Motor neuron (in vitro differentiated cells): ENCODE data around the gene TMEM30B. TPM values are rescaled to one million over a fixed set of nuclear protein-coding genes. Genes with fewer than 3 reads are reported as not detected.
A peak's percentile ranks its signal among the peaks of the same experiment; 100 is the strongest.

Experiments
- ATAC-seq, 8 experiments: fragments of 200-7000 bp; cut with Tn5 transposase; replicated peaks in 6 of 8; 2 replicates each; pipeline ENCODE4 v1.8.0; 2021; ENCODE audit warnings: mild to moderate bottlenecking in 8 of 8, moderate library complexity in 8 of 8
- H3K27ac ChIP-seq, 2 donors: fragments of 250-450 bp; sonication (Bioruptor Pico); 2 replicates each; pipeline ENCODE4 v1.9.0; 2021; ENCODE audit warnings: antibody characterized with exemption in 2 of 2, mild to moderate bottlenecking in 2 of 2, moderate library complexity in 1 of 2
- H3K4me1 ChIP-seq, 2 donors: fragments of 250-450 bp; sonication (Bioruptor Pico); replicated peaks in 1 of 2; 2 replicates each; pipeline ENCODE4 v1.6.1; 2021; ENCODE audit warnings: antibody characterized with exemption in 2 of 2, mild to moderate bottlenecking in 2 of 2, moderate library complexity in 1 of 2
- H3K4me3 ChIP-seq, 5 donors: fragments of 250-450 bp; sonication (Bioruptor Pico); 2 replicates each; pipeline ENCODE4 v1.9.0; 2021; ENCODE audit warnings: antibody characterized with exemption in 5 of 5, mild to moderate bottlenecking in 5 of 5, moderate library complexity in 4 of 5
- WGBS, 10 experiments: fragments of 450-650 bp; shearing (Covaris generic); methylation state at CpG; one replicate each; pipeline ENCODE4 v1.0.0; 2022; 5-methylcytosine and 5-hydroxymethylcytosine counted together
- in situ Hi-C, 9 experiments: fragments of 400-800 bp; cut with MboI; loops; one replicate each; pipeline ENCODE4 v1.15.0; 2021; ENCODE audit warnings: low sequenced_read_pairs in 9 of 9, low pct_unique_long_range_greater_than_20kb in 2 of 9; ENCODE audit not compliant: unreplicated experiment in 9 of 9
- total RNA-seq, 8 experiments: library from RNA; unstranded; fragments of 300-600 nt; gene quantifications; 2 replicates each; pipeline versions ENCODE4 v1.2.3 to v1.2.4, GENCODE V29; 2022

Gene TMEM30B
- total RNA-seq, 8 experiments from 2014 or later: 0.04 to 0.42 (median 0.14) TPM

DNA sequence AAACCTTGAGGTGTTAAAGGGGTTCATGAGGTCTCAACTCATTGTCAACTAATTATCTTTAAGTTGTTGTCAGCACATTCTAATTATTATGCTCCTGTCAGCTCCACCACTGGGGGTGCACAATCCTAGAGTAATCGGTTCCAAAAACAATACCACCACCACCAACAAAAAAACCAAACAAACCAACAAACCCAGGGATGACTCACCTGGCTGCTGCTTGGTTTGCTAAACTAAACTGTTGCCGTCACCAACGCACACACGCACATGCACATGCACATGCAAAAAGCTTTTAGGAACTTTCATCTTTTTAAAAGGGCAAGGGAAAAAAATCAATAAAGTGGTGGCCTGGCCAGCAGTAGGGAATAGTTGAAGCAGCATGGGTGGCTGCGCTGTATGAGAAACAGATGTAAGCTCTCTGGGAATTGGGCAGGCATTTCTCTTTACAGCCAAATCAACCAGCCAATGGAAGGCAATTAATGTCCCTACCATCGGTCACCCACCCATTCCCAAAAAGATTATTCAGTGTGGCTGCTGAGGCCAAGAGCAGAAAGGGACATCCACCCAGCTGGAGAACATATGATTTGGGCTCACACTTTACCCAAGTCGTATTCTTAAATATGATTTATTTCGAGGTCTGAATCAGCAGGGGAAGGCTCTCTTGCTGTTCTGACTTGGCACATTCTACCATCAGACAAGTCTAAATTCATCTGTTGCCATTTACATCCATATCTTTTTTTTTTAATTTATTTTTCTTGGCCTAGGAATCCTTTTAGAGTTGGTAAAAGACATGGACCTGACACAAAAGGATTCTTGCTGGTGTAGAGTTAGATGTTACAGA lies 20.0 kb downstream of the TMEM30B start:
- H3K27ac ChIP-seq: no peak overlapping the region
- H3K4me3 ChIP-seq: no peak overlapping the region
- H3K4me1 ChIP-seq: no peaks in the 10 kb centered on the region
- in situ Hi-C loops: loop anchor here in 5 of 9 experiments (25.0 kb wide), 1 partner anchor 624 kb away; the partner anchor contains the start of gene SIX1 (in 5 of the 5)
- ATAC-seq: peak in 3 of 8 experiments; percentile 33 to 71 (median 56)
- 0 to 89% (median 57%) methylated on average over 2 to 8 of the region's 8 CpGs; no CpG with 5 or more reads in 1 of the 10 experiments for WGBS, 10 experiments

DNA sequence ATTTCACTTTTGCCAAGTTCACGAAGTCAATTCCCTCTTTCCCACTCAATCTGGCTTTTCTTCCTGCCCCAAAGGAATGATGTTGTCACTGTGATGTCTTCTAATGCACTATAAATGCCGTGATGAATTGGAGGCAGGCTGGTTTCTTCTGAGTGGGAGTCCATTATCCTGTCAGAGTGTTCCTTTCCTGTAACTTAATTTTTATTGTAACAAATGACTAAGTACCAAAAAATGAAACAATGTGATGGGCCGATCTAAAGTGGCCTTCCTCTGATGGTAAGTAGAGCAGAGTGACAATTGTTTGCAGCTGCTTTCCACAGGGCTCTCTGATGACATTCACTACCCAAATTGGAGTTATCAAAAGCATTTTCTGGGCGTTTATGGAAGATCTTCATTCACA lies 22.2 kb downstream of the TMEM30B start:
- no peaks in the 10 kb centered on the region for H3K4me1 ChIP-seq
- H3K4me3 ChIP-seq: no peak overlapping the region
- peak in 3 of 8 experiments; percentile 4 to 29 (median 19) for ATAC-seq
- in situ Hi-C loops: loop anchor here in 8 of 9 experiments (10.0 to 25.0 kb wide), 3 partner anchors 622 to 634 kb away; partner anchors contain the start of gene SIX1 (in 5 of the 8)
- 4 to 85% (median 49%) methylated on average over 1 to 4 of the region's 4 CpGs for WGBS, 10 experiments
- no peak overlapping the region for H3K27ac ChIP-seq

- in situ Hi-C loops: loop anchor here in 8 of 9 experiments (10.0 to 25.0 kb wide), 3 partner anchors 620 to 633 kb away; partner anchors contain the start of gene SIX1 (in 5 of the 8)
Measured at GRCh38 chr14:61257469-61258057, 23.6 kb downstream of the TMEM30B start.

DNA sequence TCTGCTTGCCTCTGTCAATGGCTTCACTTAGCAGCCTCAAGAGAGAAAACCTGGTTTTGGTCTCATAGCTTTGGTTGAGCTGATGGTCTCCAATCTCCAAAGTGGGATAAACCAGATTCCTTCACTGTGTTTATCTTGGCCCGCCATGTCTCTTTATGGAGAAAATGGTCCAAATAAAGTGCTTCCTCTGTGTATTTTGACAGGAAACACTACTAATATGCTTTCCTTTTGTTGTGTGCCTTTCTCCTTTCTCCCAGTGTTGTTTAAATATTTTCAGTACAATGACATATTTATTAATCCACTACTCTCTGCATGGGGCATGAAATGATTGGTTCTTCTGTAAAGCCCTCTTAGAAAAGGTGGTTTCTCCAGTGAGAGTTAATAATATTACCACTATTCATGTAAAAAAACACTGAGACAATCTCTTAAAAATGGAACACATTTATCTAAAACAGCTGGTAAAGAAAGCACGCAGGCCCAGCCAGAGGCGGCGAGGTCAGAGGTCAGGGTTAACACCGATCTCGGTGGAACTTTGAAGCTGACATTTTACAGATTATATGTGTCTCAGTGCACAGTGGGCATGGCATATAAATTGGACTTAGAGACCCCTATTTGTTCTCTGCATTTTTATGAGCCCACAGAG lies 24.2 kb downstream of the TMEM30B start:
- 0 to 100% (median 80%) methylated on average over 1 to 6 of the region's 6 CpGs; no CpG with 5 or more reads in 1 of the 10 experiments for WGBS, 10 experiments
- ATAC-seq: no peak
- H3K4me1 ChIP-seq: peaks cover 0 to 2% of the 10 kb centered on the region in 2 donors
- no peak overlapping the region for H3K27ac ChIP-seq
- H3K4me3 ChIP-seq: no peak overlapping the region
- in situ Hi-C loops: loop anchor here in 8 of 9 experiments (10.0 to 25.0 kb wide), 3 partner anchors 620 to 632 kb away; partner anchors contain the start of gene SIX1 (in 5 of the 8)

More at GRCh38 chr14:61257469-61258057, 23.6 kb downstream of the TMEM30B start:
- H3K27ac ChIP-seq: no peak overlapping the region
- ATAC-seq: no peak
- peaks cover 0 to 1% of the 10 kb centered on the region in 2 donors for H3K4me1 ChIP-seq
- WGBS, 10 experiments: 54 to 89% (median 75%) methylated on average over 2 to 5 of the region's 5 CpGs; no CpG with 5 or more reads in 1 of the 10 experiments
- H3K4me3 ChIP-seq: no peak overlapping the region

- Histone ChIP-seq H3K4me3 (no peak overlapping the region), H3K27ac (no peak overlapping the region), H3K4me1 (peaks cover 0 to 2% of the 10 kb centered on the region in 2 donors)
- in situ Hi-C loops: loop anchor here in 8 of 9 experiments (10.0 to 25.0 kb wide), 3 partner anchors 619 to 631 kb away; partner anchors contain the start of gene SIX1 (in 5 of the 8)
- ATAC-seq: peak in 1 of 8 experiments; percentile 13
- WGBS, 10 experiments: 32 to 88% (median 79%) methylated on average over 2 to 5 of the region's 5 CpGs
Measured at GRCh38 chr14:61255968-61256367, 25.2 kb downstream of the TMEM30B start.

DNA sequence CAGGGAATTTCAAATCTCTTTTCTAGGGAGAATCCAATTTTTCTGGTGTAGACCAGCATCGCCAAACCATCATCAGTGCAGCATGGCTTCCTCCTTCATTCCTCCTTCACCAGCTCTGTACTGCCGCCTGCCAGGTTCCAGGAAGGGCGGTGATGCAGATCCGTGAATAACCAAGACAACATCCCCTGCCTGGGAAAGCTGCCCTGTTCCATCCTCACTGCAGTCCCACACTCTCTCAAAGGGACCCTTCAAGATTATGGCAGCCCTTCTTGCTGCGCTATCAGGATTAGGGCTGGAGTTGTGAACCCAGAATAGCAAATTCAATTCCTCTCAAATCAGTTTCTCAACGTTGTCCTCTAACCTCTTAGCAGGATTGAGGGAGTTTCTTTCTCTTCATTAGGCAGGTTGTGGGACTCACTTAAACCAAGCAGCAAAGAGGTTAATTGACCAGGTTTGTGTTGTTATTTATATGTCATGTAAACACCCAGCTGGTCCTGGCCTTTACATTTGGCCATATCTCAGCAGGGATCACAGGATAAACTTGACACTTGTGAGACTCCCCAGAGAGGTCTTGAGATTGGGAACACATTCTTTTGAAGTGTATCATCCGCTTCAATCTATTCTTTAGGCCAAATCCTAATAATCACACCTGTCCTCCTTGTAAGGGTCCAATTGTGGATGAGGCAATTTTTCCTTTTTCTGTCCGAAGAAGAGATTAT lies 26.2 kb downstream of the TMEM30B start:
- H3K4me3 ChIP-seq: no peak overlapping the region
- ATAC-seq: no peak
- H3K4me1 ChIP-seq: peaks cover 0 to 2% of the 10 kb centered on the region in 2 donors
- H3K27ac ChIP-seq: no peak overlapping the region
- in situ Hi-C loops: loop anchor here in 8 of 9 experiments (10.0 to 25.0 kb wide), 3 partner anchors 618 to 630 kb away; partner anchors contain the start of gene SIX1 (in 5 of the 8)
- WGBS, 10 experiments: 36 to 100% (median 63%) methylated on average over 1 to 7 of the region's 8 CpGs

GRCh38 chr14:61253064-61253738 lies 27.9 kb downstream of the TMEM30B start:
- WGBS, 10 experiments: 36 to 100% (median 50%) methylated on average over 1 to 4 of the region's 4 CpGs
- peak in 3 of 8 experiments; percentile 15 to 27 (median 15) for ATAC-seq
- H3K4me1 ChIP-seq: peaks cover 0 to 2% of the 10 kb centered on the region in 2 donors
- in situ Hi-C loops: loop anchor here in 8 of 9 experiments (10.0 to 25.0 kb wide), 3 partner anchors 616 to 628 kb away; partner anchors contain the start of gene SIX1 (in 5 of the 8)
- no peak overlapping the region for H3K27ac ChIP-seq
- no peak overlapping the region for H3K4me3 ChIP-seq

DNA sequence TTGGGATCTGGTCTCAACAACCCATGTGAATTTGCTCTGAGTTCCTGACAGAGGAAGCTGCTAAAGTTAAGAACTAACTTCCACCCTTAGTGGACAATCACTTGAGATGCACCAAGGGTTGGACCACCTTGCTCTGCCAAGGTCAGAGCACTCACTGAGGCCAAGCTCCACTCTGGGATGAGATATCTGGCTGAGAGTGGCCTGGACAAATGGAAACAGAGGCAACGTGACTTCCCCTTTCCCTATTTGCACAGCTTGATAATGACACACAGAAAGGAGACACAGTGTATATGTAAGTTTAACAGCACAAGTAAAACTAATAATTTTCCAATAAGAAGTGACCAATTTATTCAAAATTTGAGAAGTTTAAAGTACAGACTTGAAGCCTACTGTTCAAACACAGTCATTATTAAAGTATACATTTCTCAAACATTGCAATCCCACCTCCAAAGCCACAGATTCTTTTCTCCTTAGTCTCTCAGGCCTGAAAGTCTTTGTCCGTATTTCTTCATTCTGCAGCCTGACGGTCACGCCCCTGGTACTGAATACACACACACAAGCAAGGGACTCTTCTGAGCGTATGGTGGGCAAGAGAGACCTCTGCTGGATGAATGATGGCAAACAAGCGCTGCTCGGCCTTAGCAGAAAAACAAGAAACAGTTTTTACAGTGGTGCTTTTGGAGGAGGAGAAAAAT lies 28.6 kb downstream of the TMEM30B start:
- in situ Hi-C loops: loop anchor here in 8 of 9 experiments (10.0 to 25.0 kb wide), 3 partner anchors 615 to 628 kb away; partner anchors contain the start of gene SIX1 (in 5 of the 8)
- 0 to 40% (median 4%) methylated on average over 1 to 7 of the region's 7 CpGs for WGBS, 10 experiments
- Histone ChIP-seq H3K27ac (no peak overlapping the region), H3K4me3 (no peak overlapping the region), H3K4me1 (peaks cover 0 to 2% of the 10 kb centered on the region in 2 donors)
- ATAC-seq: peak; percentile 94 to 100 (median 98)

GRCh38 chr14:61250063-61250462 lies 31.1 kb downstream of the TMEM30B start:
- no peak for ATAC-seq
- 84 to 100% (median 93%) methylated on average over 1 to 8 of the region's 9 CpGs for WGBS, 10 experiments
- H3K27ac ChIP-seq: no peak overlapping the region
- H3K4me3 ChIP-seq: no peak overlapping the region
- peaks cover 0 to 2% of the 10 kb centered on the region in 2 donors for H3K4me1 ChIP-seq
- in situ Hi-C loops: loop anchor here in 8 of 9 experiments (10.0 to 25.0 kb wide), 3 partner anchors 613 to 625 kb away; partner anchors contain the start of gene SIX1 (in 5 of the 8)

DNA sequence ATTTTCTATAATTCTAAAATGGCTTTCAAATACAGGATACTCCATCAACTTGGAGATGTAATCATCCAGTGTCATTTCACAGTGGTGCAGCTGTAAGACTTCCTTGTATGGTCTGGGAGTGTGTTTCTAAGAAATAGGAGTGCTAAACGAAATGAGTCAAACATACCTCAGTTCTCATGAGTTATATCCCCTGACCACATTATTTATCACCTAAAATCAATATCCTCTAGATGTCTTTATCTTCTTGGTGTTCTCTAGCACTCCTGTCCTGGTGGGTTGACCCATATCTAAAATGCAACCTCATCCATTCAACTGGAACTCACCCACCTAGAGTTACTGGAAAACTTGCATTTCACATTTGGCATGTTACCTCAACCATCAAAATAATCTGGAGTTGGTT lies 33.2 kb downstream of the TMEM30B start:
- no peak overlapping the region for H3K27ac ChIP-seq
- ATAC-seq: peak in 2 of 8 experiments; percentile 27 to 38

DNA sequence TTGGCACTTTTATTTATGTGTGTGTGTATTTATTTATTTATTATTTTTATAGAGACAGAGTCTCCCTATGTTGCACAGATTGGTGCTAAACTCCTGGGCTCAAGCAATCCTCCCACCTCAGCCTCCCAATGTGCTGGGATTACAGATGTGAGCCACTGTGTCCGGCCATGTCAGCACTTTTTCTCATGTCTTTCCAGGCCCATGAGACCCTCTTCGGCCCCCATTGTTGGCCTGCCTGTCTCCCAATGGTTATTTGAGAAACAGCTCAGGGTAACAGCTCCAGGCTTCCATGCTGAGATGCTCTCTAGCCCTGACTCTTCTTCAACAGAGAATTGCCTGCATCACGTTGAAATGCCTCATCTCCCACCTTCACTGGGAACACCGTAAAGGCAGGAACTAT lies 34.4 kb downstream of the TMEM30B start:
- Histone ChIP-seq H3K27ac (no peak overlapping the region), H3K4me1 (peaks cover 2 to 5% of the 10 kb centered on the region in 2 donors), H3K4me3 (no peak overlapping the region)
- in situ Hi-C loops: loop anchor here in 1 of 9 experiments (25.0 kb wide), 1 partner anchor 609 kb away; the partner anchor contains the start of gene SIX1
- WGBS, 10 experiments: 61 to 100% (median 81%) methylated on average over 1 to 3 of the region's 4 CpGs; no CpG with 5 or more reads in 2 of the 10 experiments
- ATAC-seq: no peak

More for the DNA sequence above, 33.2 kb downstream of the TMEM30B start:
- WGBS, 10 experiments: 0 to 100% (median 43%) methylated on average over 1 of the region's 1 CpG; no CpG with 5 or more reads in 3 of the 10 experiments
- Histone ChIP-seq H3K4me1 (peaks cover 2 to 7% of the 10 kb centered on the region in 2 donors), H3K4me3 (no peak overlapping the region)
- in situ Hi-C loops: loop anchor here in 1 of 9 experiments (25.0 kb wide), 1 partner anchor 611 kb away; the partner anchor contains the start of gene SIX1
